SK-N-MC (cell line): ENCODE results near the gene UCHL5.

ENCODE experiments used
- EZH2 ChIP-seq: fragments of 200-600 bp; sonication (generic); IDR thresholded peaks from one replicate; pipeline ENCODE4 v1.6.1; 2017; ENCODE audit warnings: antibody characterized with exemption
- POLR2AphosphoS5 ChIP-seq: IDR thresholded peaks from 2 replicates; pipeline ENCODE4 v1.6.1; 2012; ENCODE audit warnings: mild to moderate bottlenecking, low read depth, low read length, borderline replicate concordance

DNA sequence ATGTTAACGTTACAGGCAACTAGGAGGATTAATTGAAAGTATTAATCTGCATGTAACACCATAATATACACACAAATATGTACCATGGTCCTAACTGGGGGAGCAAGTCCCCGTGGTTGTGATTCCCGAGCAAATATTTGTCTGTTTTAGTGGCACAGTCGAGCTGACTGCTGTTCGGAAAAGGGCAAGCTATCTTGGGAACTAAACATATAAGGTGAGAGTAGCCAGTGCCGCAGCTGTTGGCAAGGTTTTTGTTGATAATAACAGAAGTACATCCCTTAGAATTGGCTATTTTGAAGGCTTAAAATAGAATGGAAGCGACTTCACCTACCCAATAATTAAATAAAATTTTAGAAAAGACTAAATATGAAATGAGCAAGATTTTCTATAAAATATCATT is 45.5 kb downstream of the UCHL5 start:
- no peak for TF ChIP-seq EZH2
- no peak for TF ChIP-seq POLR2AphosphoS5
